ENCODE data around the gene AOAH. TPM values are rescaled to one million over a fixed set of nuclear protein-coding genes. Genes with fewer than 3 reads are reported as not detected.

AOAH gene
- total RNA-seq, 1 donor from 2014 or later = not detected

- no peaks in the 10 kb centered on the region for H3K9me3 Mint-ChIP-seq (ENCODE audit: unreplicated experiment)
- H3K27ac Mint-ChIP-seq (ENCODE audit: unreplicated experiment) = no peak overlapping the region
- peaks cover 23% of the 10 kb centered on the region for H3K4me1 Mint-ChIP-seq (ENCODE audit: unreplicated experiment)
- H3K27me3 Mint-ChIP-seq (ENCODE audit: unreplicated experiment) = no peaks in the 10 kb centered on the region
- H3K36me3 Mint-ChIP-seq (ENCODE audit: unreplicated experiment) = no peaks in the 10 kb centered on the region
- H3K4me3 Mint-ChIP-seq (ENCODE audit: unreplicated experiment) = no peak overlapping the region
- no peak for DNase-seq (ENCODE audit: extremely low spot score, unreplicated experiment)
- TF ChIP-seq CTCF (IDR thresholded peaks at IDR 0.05) = no peak
Observed at GRCh38 chr7:36658335-36659171, 65.7 kb downstream of the AOAH start.

GRCh38 chr7:36657036-36657660 lies 67.1 kb downstream of the AOAH start:
- TF ChIP-seq CTCF (IDR thresholded peaks at IDR 0.05) = no peak
- Mint-ChIP-seq H3K27ac (ENCODE audit: unreplicated experiment) (no peak overlapping the region), H3K27me3 (ENCODE audit: unreplicated experiment) (no peaks in the 10 kb centered on the region), H3K4me1 (ENCODE audit: unreplicated experiment) (peaks cover 36% of the 10 kb centered on the region), H3K36me3 (ENCODE audit: unreplicated experiment) (no peaks in the 10 kb centered on the region), H3K4me3 (ENCODE audit: unreplicated experiment) (no peak overlapping the region), H3K9me3 (ENCODE audit: unreplicated experiment) (no peaks in the 10 kb centered on the region)
- DNase-seq (ENCODE audit: extremely low spot score, unreplicated experiment) = no peak

- no peak for TF ChIP-seq CTCF (IDR thresholded peaks at IDR 0.05)
- no peaks in the 10 kb centered on the region for H3K36me3 Mint-ChIP-seq (ENCODE audit: unreplicated experiment)
- no peak for DNase-seq (ENCODE audit: extremely low spot score, unreplicated experiment)
- H3K4me3 Mint-ChIP-seq (ENCODE audit: unreplicated experiment) = no peak overlapping the region
- H3K27me3 Mint-ChIP-seq (ENCODE audit: unreplicated experiment) = no peaks in the 10 kb centered on the region
- H3K27ac Mint-ChIP-seq (ENCODE audit: unreplicated experiment) = no peak overlapping the region
- no peaks in the 10 kb centered on the region for H3K9me3 Mint-ChIP-seq (ENCODE audit: unreplicated experiment)
- peaks cover 47% of the 10 kb centered on the region for H3K4me1 Mint-ChIP-seq (ENCODE audit: unreplicated experiment)
Observed at GRCh38 chr7:36654436-36654835, 69.9 kb downstream of the AOAH start.

- peaks cover 41% of the 10 kb centered on the region for H3K4me1 Mint-ChIP-seq (ENCODE audit: unreplicated experiment)
- no peaks in the 10 kb centered on the region for H3K36me3 Mint-ChIP-seq (ENCODE audit: unreplicated experiment)
- H3K27me3 Mint-ChIP-seq (ENCODE audit: unreplicated experiment) = no peaks in the 10 kb centered on the region
- no peaks in the 10 kb centered on the region for H3K9me3 Mint-ChIP-seq (ENCODE audit: unreplicated experiment)
- no peak overlapping the region for H3K27ac Mint-ChIP-seq (ENCODE audit: unreplicated experiment)
- TF ChIP-seq CTCF (IDR thresholded peaks at IDR 0.05) = no peak
- no peak for DNase-seq (ENCODE audit: extremely low spot score, unreplicated experiment)
- no peak overlapping the region for H3K4me3 Mint-ChIP-seq (ENCODE audit: unreplicated experiment)
Observed at GRCh38 chr7:36653663-36654355, 70.5 kb downstream of the AOAH start.
